ENCODE measurements around the gene MARCHF3. TPM values are rescaled to one million over a fixed set of nuclear protein-coding genes. Genes with fewer than 3 reads are reported as not detected.

The MARCHF3 gene
- total RNA-seq, 1 experiment from 2014 or later, result 0.61 TPM

DNA sequence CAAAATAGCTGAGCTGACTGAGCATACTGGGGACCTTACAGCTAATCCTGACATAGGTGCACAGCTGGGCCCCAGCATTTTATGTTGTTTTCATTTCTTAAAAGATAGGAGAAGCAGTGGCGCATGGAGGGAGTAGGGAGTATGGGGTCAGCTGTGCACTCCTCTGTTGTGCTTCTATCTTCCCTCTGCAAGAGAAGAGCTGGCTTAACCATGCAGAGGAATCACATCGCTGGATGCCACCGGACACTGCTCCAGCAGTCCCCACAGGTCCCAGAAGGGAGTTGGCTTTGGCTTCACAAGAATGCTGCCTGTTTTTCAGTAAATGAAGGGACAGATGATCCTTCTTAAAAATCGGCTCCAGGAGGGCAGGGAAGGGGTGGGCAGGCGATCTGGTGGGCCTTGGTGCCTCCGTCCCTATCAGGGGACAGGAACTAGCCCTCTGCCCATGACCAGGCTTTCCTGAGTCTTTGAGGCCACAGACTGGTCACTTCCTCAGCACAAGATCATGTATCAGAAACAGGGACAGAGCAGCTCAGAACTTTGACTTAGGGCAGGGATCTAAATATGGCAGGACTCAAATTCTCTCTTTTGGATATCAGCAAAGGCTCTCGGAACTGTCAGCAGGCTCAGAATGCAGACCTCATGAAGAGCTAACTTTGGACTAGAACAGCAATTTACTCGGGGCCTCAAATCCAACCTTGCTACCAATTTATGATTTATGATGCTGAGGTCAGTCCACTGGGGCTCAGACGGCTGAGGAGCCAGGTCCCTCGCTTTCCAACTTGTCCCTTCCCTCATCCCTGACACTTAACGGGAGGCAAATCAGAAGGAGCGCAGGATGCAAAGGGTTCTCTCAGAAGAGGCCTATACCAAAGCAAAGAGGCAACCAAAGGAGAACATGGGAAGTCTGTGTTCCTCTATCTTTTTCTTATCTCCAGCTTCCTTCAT is 47.2 kb downstream of the MARCHF3 start:
- Mint-ChIP-seq H3K4me1 (ENCODE audit: low read depth, unreplicated experiment) (no peaks in the 10 kb centered on the region), H3K4me3 (ENCODE audit: unreplicated experiment) (no peak overlapping the region), H3K27me3 (ENCODE audit: insufficient read depth, unreplicated experiment) (peaks cover 3% of the 10 kb centered on the region), H3K9me3 (ENCODE audit: unreplicated experiment) (no peaks in the 10 kb centered on the region), H3K36me3 (ENCODE audit: insufficient read depth, unreplicated experiment) (no peaks in the 10 kb centered on the region), H3K27ac (ENCODE audit: unreplicated experiment) (no peak overlapping the region)
- H3K4me1 ChIP-seq, result no peaks in the 10 kb centered on the region
- TF ChIP-seq CTCF (IDR thresholded peaks at IDR 0.05; ENCODE audit: insufficient read depth in 1 of 2, low read depth in 1 of 2, low read length in 1 of 2, severe bottlenecking in 1 of 2, unreplicated experiment in 1 of 2), result no peak
- DNase-seq, result no peak
- no peaks in the 10 kb centered on the region for H3K9me3 ChIP-seq
- H3K4me3 ChIP-seq (ENCODE audit: low read depth, low read length), result no peak overlapping the region
- POLR2A ChIA-PET, result no interaction called here
- intact Hi-C loops (cut with micrococcal nuclease; ENCODE audit: unreplicated experiment), result no loop called here
- BruUV-seq (replicated peaks), result no TSS peak
- no peaks in the 10 kb centered on the region for H3K36me3 ChIP-seq (ENCODE audit: control insufficient read depth, insufficient read depth, low read length)
- CTCF ChIA-PET, result no interaction called here
- no peaks in the 10 kb centered on the region; the same call in 1 of the 2 replicates for H3K27me3 ChIP-seq (replicated peaks; ENCODE audit: control insufficient read depth, insufficient read depth, low read length)

- TF ChIP-seq CTCF (IDR thresholded peaks at IDR 0.05; ENCODE audit: insufficient read depth in 1 of 2, low read depth in 1 of 2, low read length in 1 of 2, severe bottlenecking in 1 of 2, unreplicated experiment in 1 of 2), result no peak
- H3K27ac Mint-ChIP-seq (ENCODE audit: unreplicated experiment), result no peak overlapping the region
- DNase-seq, result no peak
- POLR2A ChIA-PET, result no interaction called here
- no peaks in the 10 kb centered on the region for H3K4me1 Mint-ChIP-seq (ENCODE audit: low read depth, unreplicated experiment)
- CTCF ChIA-PET, result no interaction called here
- H3K4me3 ChIP-seq (ENCODE audit: low read depth, low read length), result no peak overlapping the region
- H3K36me3 ChIP-seq (ENCODE audit: control insufficient read depth, insufficient read depth, low read length), result no peaks in the 10 kb centered on the region
- no peaks in the 10 kb centered on the region for H3K9me3 ChIP-seq
- intact Hi-C loops (cut with micrococcal nuclease; ENCODE audit: unreplicated experiment), result no loop called here
- no peak overlapping the region for H3K4me3 Mint-ChIP-seq (ENCODE audit: unreplicated experiment)
- H3K4me1 ChIP-seq, result no peaks in the 10 kb centered on the region
- H3K9me3 Mint-ChIP-seq (ENCODE audit: unreplicated experiment), result no peaks in the 10 kb centered on the region
- H3K27me3 ChIP-seq (replicated peaks; ENCODE audit: control insufficient read depth, insufficient read depth, low read length), result no peaks in the 10 kb centered on the region; the same call in 1 of the 2 replicates
- peaks cover 3% of the 10 kb centered on the region for H3K27me3 Mint-ChIP-seq (ENCODE audit: insufficient read depth, unreplicated experiment)
- H3K36me3 Mint-ChIP-seq (ENCODE audit: insufficient read depth, unreplicated experiment), result no peaks in the 10 kb centered on the region
- no TSS peak for BruUV-seq (replicated peaks)
Observed at GRCh38 chr5:126982202-126982601, 48.2 kb downstream of the MARCHF3 start.

DNA sequence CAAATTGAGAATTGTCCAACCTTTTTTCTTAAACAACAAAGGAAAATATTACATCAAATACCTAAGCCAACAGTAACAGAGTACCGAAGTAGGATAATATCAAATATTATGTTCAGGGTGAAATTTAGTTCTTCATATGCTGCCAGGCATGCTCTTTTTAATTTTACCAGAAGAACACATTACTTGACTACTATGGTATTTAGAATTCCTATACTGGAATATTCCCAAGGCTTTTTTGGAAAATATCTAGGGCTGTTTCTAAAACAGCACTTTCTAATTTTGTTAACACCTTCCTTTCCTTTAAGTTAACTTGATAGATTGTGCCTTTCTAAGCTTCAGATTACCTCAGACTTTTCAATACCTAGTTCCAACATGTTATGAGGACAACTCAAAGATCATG is 48.7 kb downstream of the MARCHF3 start:
- Histone ChIP-seq H3K36me3 (ENCODE audit: control insufficient read depth, insufficient read depth, low read length) (no peaks in the 10 kb centered on the region), H3K4me3 (ENCODE audit: low read depth, low read length) (no peak overlapping the region), H3K4me1 (no peaks in the 10 kb centered on the region), H3K9me3 (no peaks in the 10 kb centered on the region), H3K27me3 (replicated peaks; ENCODE audit: control insufficient read depth, insufficient read depth, low read length) (no peaks in the 10 kb centered on the region; the same call in 1 of the 2 replicates)
- Mint-ChIP-seq H3K36me3 (ENCODE audit: insufficient read depth, unreplicated experiment) (no peaks in the 10 kb centered on the region), H3K9me3 (ENCODE audit: unreplicated experiment) (no peaks in the 10 kb centered on the region), H3K4me3 (ENCODE audit: unreplicated experiment) (no peak overlapping the region), H3K4me1 (ENCODE audit: low read depth, unreplicated experiment) (no peaks in the 10 kb centered on the region), H3K27me3 (ENCODE audit: insufficient read depth, unreplicated experiment) (peaks cover 3% of the 10 kb centered on the region), H3K27ac (ENCODE audit: unreplicated experiment) (no peak overlapping the region)
- CTCF ChIA-PET, result no interaction called here
- BruUV-seq (replicated peaks), result no TSS peak
- intact Hi-C loops (cut with micrococcal nuclease; ENCODE audit: unreplicated experiment), result no loop called here
- POLR2A ChIA-PET, result no interaction called here
- TF ChIP-seq CTCF (IDR thresholded peaks at IDR 0.05; ENCODE audit: insufficient read depth in 1 of 2, low read depth in 1 of 2, low read length in 1 of 2, severe bottlenecking in 1 of 2, unreplicated experiment in 1 of 2), result no peak
- DNase-seq, result no peak
